GM19455 (cell line): ENCODE data around the gene CFAP299.

ENCODE experiments used
- ATAC-seq: cut with Tn5 transposase; IDR thresholded peaks from one replicate; pipeline ENCODE4 v1.9.1; 2021; ENCODE audit not compliant: unreplicated experiment

Gene CFAP299

DNA sequence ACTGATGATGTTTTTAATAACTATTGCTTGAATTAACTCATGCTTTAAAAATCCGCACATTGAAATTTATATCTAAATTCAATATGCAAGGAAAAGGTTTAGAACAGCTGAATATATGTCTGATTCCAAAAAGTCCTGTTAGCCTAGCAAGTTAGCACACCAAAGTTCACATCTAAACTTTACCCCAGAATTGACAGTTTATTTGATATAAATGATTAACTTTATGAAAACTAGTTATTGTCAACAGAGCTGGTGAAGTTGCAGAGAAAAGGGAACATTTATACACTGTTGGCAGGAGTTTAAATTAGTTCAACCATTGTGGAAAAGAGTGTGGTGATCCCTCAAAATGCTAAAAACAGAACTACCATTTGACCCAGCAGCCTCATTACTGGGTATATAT, 574.4 kb downstream of the CFAP299 start:
- no peak for ATAC-seq

DNA sequence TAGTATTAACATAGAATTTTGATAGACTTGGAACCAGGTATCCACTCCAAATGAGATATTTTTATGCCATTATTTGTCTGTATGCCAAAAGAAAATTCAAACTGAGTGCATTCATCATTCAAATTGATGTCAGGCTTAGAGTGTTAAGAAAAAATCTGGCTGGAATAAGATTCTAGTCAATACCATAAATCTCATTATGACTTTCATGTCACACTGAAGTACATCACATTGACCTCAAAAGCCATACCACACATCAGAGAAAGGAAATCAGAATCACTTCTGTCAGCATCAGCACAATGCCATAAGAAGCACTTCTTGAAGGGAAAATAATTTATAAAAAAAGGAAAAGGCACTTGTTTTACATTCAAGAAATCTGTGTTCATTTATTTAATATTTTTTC, 575.9 kb downstream of the CFAP299 start:
- no peak for ATAC-seq

DNA sequence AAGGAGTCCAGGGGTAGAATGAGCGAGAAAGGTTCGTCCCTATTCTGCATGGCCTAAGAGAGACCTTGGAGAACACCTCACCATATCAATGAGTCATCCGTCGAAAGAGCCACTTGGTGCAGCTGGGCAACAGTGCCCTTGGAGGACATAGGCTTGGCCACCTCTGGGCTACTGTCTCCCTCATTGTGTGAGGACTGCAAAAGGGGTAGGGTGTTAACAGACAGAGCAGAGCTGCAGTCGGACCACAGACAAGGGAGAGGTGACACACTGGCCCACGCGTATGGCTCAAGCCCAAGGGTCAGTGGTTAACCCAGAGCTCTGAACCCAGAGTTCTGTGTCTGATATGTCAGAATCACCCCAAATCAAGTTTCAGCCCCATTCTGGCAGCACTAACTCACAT, 576.8 kb downstream of the CFAP299 start:
- ATAC-seq = no peak

DNA sequence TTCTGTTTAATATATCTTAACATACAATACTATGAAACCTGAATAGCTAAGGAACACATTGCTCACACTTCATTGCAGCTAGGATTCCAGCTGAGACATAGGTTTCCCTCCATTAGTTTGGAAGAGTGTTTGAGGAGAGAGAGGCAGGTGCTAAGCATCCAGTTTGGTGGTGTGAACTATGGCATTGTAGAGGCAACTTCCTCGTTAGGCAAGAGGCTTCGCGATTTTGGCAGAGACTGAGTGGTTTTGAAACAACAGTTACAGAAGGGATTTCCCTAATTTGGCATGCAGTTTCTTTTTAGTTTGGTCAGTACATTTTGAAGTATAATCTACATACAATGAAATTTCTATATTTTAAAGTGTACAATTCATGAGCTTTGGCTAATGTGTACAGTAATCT, 577.9 kb downstream of the CFAP299 start:
- peak; percentile 73 for ATAC-seq

DNA sequence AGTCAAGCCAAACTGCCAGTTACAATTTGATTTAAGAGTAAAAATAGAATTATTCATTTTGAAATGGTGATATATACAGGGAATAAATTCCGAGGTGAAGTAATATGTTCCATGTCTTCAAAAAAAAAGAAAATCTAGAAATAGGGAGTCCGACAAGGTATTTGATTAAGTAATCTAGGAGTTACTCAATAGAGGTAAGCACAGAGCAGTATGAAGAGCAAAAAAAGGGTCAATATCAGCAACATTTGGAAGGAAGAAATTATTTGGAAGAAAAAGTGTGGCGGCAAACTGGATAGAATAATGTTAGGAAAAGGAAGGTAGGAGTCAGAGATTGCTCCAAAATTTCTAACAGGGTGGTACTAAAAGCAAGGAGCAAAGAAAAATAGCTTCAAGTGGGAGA, 581.2 kb downstream of the CFAP299 start:
- ATAC-seq = no peak

DNA sequence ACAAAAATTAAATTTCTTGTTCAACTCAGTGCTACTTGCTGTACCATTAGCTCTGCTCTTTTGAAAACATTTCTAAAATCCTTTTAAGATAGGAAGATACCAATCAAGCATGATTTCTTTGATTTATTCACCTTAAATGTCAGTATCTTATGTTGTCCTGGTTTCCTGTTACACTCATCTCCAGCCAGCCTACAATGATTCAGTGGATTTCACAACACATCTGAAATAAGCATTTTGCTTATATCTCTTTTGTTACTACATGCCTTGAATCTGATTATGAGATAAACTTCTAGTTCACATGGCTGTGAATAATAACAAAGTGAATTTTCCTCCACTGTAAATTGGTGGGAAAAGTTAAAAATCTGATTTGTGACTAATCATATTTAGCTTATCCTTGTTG, 582.5 kb downstream of the CFAP299 start:
- no peak for ATAC-seq

DNA sequence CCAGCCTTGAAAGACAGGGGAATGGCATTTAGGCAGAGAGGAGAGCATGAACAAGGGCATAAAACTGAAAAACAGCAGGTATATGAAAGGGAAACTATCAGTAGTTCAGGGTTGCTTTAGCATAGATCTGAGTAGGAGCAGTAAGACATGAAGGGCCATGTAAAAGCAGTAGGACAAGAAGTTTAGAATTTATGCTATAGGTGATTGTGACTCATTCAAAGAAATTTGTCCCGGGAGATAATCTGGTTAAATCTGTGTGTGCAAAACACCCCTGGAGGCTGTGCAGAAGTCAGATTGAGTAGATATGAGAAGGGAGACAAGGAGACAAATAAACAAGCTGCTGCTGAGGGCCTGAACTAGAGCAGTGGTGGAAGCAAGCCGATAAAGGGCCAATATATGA, 585.9 kb downstream of the CFAP299 start:
- no peak for ATAC-seq

DNA sequence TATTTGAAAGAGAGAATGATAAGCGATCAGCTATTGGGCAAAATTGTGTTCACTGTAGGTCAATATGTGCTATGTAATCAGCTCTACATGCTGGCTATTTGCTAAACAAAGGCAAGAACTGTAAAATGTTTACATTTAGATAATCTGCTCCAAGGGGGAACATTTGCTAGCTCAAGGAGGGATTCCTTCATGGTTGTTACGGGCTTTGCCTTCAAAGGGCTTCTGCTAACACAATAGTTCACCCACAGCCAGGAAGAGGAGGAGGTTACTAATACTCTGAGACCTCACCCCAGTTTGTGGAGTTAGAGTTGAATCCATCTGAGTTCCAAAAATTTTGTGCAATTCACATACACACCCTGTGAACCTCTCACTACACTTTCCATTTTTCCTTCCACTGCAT, 587.4 kb downstream of the CFAP299 start:
- no peak for ATAC-seq

DNA sequence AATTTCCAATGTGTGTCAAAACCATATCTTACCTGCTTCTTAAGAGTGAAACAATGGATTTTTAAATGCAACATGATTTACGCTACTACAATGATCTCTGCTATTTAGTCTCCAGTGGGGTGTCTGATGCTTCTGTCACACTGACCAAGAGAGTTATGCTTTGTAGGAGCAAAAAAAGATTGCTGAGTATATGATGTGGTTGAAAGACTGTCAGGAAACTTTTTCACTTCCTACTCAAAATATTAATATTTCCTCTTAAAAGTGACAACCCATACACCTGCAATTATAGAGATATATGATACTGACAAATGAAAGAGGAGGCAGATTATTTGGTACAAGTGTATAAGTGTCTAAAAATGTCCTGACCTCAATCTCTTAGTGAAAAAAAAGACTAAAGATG, 589.8 kb downstream of the CFAP299 start:
- ATAC-seq = no peak

DNA sequence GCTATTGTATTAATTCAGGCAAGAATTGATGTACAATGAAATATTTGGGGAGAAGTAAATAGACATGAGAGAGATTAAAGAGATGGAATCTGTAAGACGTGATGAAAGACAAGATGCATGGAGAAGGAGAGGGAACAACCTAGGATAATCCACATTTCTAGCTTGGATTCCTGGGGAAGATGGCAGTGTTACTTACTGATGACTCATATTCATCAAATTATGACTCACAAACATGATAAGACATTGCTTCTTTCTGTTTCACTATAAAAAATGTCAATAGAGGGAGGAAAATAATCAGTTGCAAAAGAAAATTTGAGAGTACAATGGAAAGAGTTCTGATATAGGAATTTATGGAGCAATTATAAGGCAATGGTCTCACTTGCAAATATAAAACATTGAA, 590.9 kb downstream of the CFAP299 start:
- no peak for ATAC-seq

DNA sequence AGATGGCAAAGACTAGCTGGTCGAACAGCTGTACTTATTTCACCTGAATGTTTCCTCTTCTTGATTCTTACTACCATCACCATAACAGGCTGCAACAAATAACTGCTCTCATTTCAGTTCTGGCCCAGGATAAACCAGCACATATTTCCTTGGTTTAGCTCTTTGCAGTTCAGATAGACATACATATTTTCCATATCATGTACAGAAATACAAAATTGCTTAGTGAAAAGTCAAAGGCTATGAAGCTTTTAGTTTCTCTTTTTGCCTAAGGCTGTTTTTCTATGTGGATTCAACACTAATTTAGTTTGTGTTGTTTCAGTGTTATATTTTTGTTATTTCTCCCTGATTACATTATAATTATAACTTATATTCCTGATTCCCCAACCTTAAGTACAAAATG, 591.4 kb downstream of the CFAP299 start:
- ATAC-seq = no peak

DNA sequence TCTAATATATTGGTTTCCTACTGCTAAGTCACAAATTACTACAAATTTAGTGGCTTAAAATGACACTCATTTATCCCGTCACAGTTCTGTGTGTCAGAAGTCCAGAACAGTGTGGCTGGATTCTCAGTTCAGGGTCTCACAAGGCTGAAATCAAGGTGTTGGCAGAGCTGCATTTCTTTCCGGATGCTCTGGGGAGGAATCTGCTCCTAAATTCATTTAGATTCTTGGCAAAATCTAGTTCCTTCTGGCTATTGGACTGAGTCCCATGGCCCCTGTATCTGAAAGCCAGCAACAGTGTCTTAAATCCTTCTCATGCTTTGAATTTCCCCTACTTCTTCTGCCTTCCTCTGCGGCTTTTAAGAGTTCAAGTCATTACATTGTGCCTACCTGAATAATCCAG, 591.9 kb downstream of the CFAP299 start:
- no peak for ATAC-seq

DNA sequence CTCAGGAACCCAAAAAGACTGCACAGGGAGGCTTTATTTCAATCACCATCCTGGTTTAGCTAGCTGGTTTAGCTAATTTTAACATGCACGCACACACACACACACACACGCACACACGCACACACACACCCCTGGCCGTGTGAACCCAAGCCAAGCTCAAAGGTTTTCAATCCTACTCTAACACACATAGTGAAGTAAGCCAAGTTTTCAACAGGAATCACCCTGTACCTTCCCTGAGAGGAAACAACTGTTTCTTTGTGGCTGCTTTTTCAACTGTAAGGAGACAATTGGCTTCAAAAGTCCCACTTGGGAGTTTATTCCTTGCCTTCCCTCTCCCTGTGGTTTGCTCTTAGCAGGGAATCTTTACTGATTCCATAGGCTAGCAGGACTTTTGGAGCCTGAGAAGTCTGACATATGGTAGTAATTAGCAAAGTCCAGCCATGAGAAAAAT, 596.1 kb downstream of the CFAP299 start:
- ATAC-seq = no peak

DNA sequence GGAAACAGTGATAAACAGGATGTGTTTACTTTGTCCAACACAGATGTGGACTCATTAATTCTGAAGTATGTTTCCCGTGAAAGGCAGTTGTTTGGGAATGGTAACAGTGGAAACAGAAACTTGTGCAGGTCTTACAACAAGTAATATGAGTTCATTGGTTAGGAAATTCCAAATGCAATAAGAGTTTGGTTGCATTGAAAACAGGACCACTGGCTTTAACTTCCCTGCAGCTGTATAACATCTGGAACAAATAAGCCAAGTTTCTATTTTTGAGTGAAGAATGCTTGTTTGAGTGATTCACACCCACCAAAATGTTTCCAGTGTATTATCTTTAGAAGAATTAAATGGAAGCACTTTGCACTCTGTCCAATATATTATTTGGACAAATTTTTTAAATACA, 612.6 kb downstream of the CFAP299 start:
- ATAC-seq = no peak

DNA sequence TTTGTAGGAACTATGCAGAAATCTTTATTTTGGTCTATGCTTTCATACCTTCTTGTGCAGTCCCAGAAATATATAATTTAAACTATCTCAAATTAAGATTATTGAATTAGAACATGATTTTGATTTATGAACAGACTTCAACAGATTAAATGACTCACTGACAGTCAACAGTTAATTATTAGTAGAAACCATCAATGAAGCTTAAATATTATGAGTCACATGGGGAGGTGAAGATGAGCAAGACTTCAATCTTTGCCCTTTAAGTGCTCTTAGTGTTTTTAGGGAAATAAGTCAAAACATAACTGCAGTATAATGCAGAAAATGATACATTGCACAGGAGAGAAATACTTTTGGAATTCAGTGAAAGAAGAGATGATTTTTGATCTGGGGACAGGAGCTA, 613.5 kb downstream of the CFAP299 start:
- ATAC-seq = no peak

DNA sequence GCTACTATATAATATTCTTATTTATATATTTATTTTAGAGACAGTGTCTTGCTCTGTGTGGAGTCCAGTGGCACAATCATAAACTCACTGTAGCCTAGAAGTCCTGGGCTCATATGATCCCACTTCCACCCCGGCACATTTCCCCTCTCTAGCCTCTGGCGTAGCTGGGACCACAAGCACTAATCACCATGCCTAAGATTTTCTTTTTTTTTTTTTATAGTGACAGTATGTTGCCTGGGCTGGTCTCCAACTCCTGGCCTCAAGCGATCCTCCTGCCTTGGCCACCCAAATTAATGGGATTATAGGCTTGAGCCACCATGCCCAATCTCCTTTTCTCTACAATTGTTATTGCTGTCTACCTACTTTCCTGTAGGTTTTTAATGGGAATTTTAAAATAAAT, 620.9 kb downstream of the CFAP299 start:
- ATAC-seq = no peak

DNA sequence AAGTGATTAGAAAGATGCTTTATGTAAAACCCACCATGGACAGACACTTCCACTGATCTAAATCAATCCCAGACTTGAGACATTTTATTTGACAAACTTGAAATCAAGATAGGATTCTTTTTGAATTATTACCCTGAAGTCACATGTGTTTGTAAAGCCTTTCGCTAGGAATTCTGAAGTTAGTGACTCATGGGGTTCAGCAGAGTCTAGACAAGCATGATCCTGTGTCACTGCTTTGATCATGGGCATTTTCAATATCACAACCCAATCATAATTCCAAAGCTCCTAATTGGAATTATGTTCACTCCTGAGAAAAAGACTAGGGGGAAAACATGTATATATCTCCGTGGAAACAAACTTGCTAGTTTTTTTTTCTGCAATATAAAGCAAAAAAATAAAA, 627.5 kb downstream of the CFAP299 start:
- no peak for ATAC-seq

DNA sequence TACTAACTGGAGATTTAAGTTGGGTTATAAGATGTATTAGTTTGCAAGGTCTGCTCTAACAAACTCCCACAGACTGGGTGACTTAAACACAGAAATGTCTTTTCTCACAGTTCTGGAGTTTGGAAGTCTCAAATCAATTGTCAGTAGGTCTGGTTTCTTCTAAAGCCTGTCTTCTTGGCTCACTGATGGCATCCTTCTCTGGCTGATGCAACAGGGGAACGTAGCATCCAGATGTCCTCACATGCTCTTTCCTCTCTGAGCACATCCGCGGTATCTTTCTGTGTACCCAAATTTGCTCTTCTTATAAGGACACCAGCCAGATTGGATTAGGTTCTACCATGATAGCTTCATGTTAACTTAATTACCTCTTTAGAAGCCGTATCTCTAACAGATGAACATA, 631.8 kb downstream of the CFAP299 start:
- ATAC-seq = no peak

DNA sequence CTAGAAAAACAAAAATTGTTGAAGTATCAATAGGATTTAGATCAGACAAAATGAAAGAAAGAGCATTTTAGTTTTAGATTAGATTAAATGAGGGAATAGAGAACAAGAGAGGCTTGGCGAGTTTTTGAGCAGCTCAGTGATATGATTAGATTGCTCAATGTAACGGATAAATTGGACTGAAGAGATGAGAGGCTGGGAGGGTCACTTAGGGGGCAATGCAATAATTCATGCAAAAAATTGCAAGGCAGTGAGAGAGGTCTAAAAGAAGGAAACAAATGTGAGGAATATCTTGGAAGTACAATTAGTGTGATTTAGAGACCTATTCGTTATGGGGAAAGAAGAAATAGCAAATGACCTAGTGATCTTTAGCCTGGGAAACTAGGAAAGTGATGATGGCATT, 644.7 kb downstream of the CFAP299 start:
- ATAC-seq = no peak

DNA sequence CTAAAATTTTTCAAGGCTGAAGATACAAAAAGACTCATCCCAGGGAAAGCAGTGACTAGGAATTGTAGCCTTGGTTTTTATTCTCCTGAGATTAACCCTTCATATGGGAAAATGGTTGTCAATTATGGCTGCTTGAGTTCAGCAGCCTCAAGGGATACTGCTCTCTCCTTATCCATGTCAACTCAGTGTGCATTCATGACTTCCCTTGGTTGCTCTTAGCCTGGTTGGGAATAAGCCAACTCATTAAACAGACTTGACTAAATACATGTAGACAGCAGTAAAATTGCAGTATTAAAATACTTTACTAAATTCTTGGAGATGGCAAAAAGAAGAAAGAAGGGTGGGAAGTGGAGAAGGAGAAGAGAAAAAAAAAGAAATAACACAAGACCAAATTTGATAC, 650.5 kb downstream of the CFAP299 start:
- no peak for ATAC-seq

DNA sequence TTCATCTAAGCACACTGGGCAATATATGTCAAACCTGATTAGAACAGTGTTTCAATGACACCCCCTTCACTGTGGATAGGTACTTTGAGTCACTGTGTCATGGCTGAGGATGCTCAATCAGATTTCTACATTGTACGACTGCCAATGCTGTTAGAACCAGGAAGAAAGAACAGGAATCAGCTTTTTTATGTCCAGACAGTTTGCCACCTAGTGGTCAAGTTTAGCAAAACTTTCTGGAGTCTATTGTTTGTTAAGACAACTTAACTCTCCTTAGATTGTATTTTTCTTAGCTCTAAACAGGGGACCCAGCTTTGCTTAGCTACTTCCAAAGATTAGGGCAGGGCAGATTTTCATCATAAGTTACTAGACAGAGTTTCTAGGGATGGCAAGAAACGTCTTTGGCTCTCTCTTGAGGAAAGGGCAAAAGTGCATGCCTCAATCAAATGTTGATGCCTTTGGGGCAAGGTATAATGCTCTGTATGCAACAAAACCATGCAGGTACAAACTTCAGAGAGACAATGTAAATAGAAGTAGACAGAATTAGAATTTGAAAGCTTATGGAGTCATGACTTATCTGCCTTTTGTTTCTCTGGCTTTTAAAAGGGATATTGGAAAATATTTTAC, 654.5 kb downstream of the CFAP299 start:
- ATAC-seq = peak; percentile 68

DNA sequence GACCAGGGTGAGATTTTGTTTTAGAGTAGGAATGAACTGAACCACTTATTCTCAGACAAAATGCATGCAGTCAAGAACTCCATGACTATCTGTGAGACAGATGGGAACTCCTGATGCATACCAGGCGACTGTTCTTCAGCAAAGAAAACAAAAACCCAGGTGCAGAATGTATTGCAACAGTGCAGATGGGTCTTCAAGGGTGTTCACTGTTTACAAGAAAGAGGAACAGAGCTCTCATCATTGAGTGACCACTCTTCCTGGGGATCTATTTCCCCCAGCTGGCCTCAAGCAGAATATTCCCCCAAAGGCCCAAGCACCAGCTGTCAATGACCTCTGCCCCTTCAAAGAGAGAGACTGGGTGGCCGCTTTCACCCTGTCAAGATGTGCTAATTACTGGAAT, 655.3 kb downstream of the CFAP299 start:
- ATAC-seq = no peak

DNA sequence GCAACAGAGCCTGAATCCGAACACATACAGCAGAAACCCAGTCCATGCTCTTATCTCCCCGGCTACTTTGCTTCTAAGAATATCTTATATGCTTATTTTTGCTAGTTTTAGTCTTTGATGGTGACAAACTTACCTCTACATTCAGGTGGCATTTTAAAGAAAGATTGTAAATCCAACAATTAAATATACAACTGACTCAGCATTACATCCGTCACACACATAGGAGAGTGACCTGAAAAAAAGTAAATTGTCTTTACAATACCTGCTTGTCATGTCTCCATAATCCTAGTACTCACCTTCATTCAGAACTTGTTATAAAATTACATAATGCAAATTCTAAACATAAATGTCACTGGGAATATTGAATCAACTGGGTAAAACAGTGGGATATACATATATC, 664.4 kb downstream of the CFAP299 start:
- no peak for ATAC-seq
